AG09309 (cell line): Measurements from ENCODE around the gene DCTPP1.
"Not testable (repeated sequence)": the region's sequence is repeated elsewhere in the genome, so short reads cannot be mapped to it uniquely, and the experiment has no call there.

Source experiments
- DNase-seq: peaks from one replicate; pipeline ENCODE4 v3.0.0-alpha.2; 2010; ENCODE audit warnings: low read depth
- H3K4me3 ChIP-seq: 2 replicates; pipeline ENCODE4 v1.5.1; 2011; ENCODE audit warnings: mild to moderate bottlenecking, low read depth, low read length, moderate library complexity; ENCODE audit not compliant: control insufficient read depth
- CTCF ChIP-seq: IDR thresholded peaks from 2 replicates; pipeline ENCODE4 v1.5.1; 2011; ENCODE audit warnings: mild to moderate bottlenecking, low read depth, low read length, inconsistent platforms; ENCODE audit not compliant: insufficient read depth, control insufficient read depth; ENCODE audit errors: missing control alignments

DCTPP1 gene

GRCh38 chr16:30401768-30402425, 27.9 kb downstream of the DCTPP1 start:
- TF ChIP-seq CTCF, result no peak
- no peak overlapping the region for H3K4me3 ChIP-seq
- no peak for DNase-seq

GRCh38 chr16:30399435-30400186, 30.2 kb downstream of the DCTPP1 start:
- TF ChIP-seq CTCF, result no peak
- no peak for DNase-seq
- peak overlapping the region; percentile 71 for H3K4me3 ChIP-seq

GRCh38 chr16:30398661-30399434, 31.0 kb downstream of the DCTPP1 start:
- DNase-seq, result no peak
- no peak overlapping the region for H3K4me3 ChIP-seq
- no peak for TF ChIP-seq CTCF

- no peak overlapping the region for H3K4me3 ChIP-seq
- no peak for TF ChIP-seq CTCF
- no peak for DNase-seq
Observed at GRCh38 chr16:30397776-30398660, 31.8 kb downstream of the DCTPP1 start.

GRCh38 chr16:30397056-30397455, 32.8 kb downstream of the DCTPP1 start:
- H3K4me3 ChIP-seq, result no peak overlapping the region
- no peak for DNase-seq
- no peak for TF ChIP-seq CTCF

GRCh38 chr16:30396627-30397026, 33.2 kb downstream of the DCTPP1 start:
- H3K4me3 ChIP-seq, DNase-seq: not testable (repeated sequence)
